Memory B cell (primary cell): ENCODE measurements around the gene CCDC27.
A peak's percentile ranks its signal among the peaks of the same experiment; 100 is the strongest.
"Not testable (repeated sequence)": the region's sequence is repeated elsewhere in the genome, so short reads cannot be mapped to it uniquely, and the experiment has no call there.

Experiments
- ATAC-seq: fragments of 150-1000 bp; cut with Tn5 transposase; 2 replicates; pipeline ENCODE4 v1.10.0; 2021; ENCODE audit warnings: low read depth, mild to moderate bottlenecking, moderate library complexity
- DNase-seq, 2 donors: peaks; one replicate each; pipeline ENCODE4 v3.0.0; 2022; ENCODE audit warnings: low spot score in 2 of 2
- H3K27ac Mint-ChIP-seq: one replicate; pipeline ENCODE4 v1.8.0; 2022; ENCODE audit warnings: mild to moderate bottlenecking, moderate library complexity, mixed read lengths
- H3K27me3 Mint-ChIP-seq: one replicate; pipeline ENCODE4 v1.8.0; 2022; ENCODE audit warnings: mixed read lengths
- H3K36me3 Mint-ChIP-seq: one replicate; pipeline ENCODE4 v1.8.0; 2022; ENCODE audit warnings: mild to moderate bottlenecking, mixed read lengths
- H3K4me1 Mint-ChIP-seq: one replicate; pipeline ENCODE4 v1.8.0; 2022; ENCODE audit warnings: mixed read lengths
- H3K4me3 Mint-ChIP-seq: one replicate; pipeline ENCODE4 v1.8.0; 2022; ENCODE audit warnings: mild to moderate bottlenecking, moderate library complexity, mixed read lengths
- H3K9me3 Mint-ChIP-seq: one replicate; pipeline ENCODE4 v1.8.0; 2022; ENCODE audit warnings: mixed read lengths

CCDC27 gene

DNA sequence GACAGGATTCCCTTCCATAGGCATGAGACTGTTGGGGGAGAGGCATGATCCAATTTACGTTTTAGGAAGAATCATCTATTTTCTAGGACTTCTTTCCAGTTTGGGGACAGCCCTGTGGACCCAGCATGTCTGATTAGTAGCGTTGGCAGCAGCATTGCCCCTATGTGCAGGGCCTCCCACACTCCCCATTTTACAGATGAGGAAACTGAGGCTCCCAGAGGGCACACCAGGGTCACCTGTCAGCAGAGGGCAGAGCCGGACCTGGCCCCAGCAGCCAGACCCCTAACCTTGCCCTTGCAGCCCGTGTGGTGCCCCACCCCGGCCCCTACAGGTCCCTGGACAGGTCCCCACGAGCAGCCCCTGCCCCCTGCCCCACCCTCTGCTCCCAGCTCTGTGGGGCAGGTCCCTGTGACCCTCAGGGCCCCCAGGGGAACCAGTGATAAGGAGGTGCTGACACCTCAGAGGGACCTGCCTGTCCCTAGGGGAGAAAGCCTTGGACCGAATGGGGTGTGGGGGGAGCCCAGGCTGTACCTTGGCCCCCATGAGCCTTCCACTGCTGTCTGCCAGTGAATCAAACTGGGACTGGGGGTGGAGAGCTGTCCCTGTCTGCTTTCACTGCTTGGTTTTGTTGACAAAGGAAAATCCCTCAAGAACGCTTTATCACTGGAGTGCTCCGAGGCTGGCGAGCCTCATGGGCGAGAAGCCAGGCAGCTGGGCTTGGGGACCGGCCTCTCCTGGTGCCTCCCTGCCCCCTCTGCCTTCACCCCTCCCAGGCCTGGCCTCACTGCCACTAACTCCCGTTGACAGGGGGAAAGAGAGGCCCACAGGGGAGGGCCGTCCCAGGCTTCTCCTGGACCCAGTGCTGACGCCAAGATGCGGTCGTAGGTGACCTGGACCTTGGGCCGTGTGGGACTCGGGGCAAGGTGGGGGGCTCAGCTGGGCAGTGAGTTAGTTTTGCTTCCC, 39.4 kb upstream of the CCDC27 start:
- no peak overlapping the region for H3K27ac Mint-ChIP-seq
- DNase-seq (no peak), ATAC-seq (no peak)
- no peaks in the 10 kb centered on the region for H3K36me3 Mint-ChIP-seq
- peaks cover 5% of the 10 kb centered on the region for H3K27me3 Mint-ChIP-seq
- no peak overlapping the region for H3K4me3 Mint-ChIP-seq
- no peaks in the 10 kb centered on the region for H3K4me1 Mint-ChIP-seq
- H3K9me3 Mint-ChIP-seq = no peaks in the 10 kb centered on the region

DNA sequence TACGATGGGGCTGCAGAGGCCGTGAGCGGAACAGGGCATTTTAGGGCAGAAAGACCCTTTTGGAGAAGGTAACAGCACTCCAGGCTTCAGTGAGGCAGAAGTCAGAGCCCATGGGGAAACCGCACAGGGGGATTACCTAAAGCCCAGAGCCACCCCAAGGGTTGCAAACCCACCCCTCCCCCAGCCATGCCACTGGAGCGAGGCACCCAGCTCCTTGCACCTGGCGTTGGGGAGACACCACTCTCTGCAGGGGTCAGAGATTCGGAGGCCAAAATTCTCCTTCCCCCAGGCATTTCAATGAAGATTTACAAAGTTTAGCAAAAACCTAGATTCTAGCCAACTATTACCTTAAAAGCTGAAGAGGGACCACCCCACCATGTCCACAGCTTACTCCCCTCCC, 38.4 kb upstream of the CCDC27 start:
- H3K4me1 Mint-ChIP-seq = no peaks in the 10 kb centered on the region
- H3K9me3 Mint-ChIP-seq = no peaks in the 10 kb centered on the region
- DNase-seq (no peak), ATAC-seq (no peak)
- peaks cover 5% of the 10 kb centered on the region for H3K27me3 Mint-ChIP-seq
- no peak overlapping the region for H3K27ac Mint-ChIP-seq
- no peaks in the 10 kb centered on the region for H3K36me3 Mint-ChIP-seq
- no peak overlapping the region for H3K4me3 Mint-ChIP-seq

DNA sequence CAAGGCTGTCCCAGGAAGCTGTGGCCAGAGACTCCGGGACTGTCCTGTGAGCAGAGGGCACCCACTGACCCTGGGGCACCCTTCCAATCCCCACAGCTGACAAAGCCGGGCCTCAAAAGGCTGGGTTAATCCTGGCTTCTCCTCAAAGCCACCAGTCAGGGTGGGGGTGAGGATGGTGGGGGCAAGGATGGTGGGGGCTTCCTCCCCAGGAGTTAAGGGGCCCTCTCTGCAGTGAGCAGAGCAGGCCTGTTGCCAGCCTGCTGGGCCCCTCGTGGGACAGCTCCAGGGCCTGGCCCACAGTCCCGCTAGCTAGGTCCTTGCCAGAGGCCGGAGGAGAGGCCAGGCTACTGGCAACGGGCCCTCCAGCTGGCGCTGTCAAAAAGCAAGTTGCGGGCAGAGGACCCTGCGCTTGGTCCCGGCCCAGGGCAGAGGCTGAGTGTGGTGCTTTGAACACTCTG, 37.9 kb upstream of the CCDC27 start:
- no peak for ATAC-seq
- Mint-ChIP-seq H3K9me3 (no peaks in the 10 kb centered on the region), H3K36me3 (no peaks in the 10 kb centered on the region), H3K4me1 (peaks cover 1% of the 10 kb centered on the region), H3K27ac (no peak overlapping the region), H3K4me3 (no peak overlapping the region), H3K27me3 (peaks cover 5% of the 10 kb centered on the region)
- no peak for DNase-seq

DNA sequence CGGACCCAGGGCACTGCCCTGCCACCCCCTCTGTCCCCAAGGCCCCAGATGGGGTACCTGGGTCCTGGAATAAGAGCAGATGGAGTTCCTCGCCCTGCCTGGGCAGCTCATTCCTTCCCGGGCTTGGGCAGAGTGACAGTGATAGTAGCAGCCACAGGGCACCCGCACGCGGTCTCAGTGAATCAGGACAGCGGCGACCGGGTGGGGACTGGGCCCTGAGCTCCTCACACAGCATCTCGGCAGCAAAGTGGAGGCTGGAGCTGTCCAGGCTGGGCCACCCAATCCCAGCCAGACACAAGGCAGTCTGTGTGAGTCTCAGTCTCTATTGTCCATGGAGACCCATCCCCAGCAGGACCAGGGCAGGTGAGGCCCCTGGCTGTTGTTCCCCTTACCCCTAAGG, 37.4 kb upstream of the CCDC27 start:
- Mint-ChIP-seq H3K4me1 (peaks cover 2% of the 10 kb centered on the region), H3K9me3 (no peaks in the 10 kb centered on the region)

DNA sequence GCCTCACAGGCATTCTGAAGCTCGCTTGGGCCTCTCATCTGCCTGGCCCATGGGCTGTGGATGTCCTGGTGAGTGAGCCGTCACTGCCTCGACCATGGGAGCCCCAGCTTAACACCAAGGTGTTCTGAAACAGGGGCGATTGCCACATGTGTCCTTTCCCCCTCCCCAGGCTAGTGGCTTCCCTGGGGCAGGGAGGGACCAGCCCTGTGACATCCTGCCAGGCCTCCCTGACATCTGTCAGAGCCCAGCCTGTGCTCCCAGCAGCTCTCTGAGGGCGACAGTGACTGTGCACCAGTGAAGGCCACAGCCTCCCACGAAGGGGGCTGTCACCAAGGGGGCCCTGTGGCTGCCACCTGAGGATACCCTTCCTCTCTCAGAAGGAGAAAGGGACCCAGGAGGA, 35.9 kb upstream of the CCDC27 start:
- DNase-seq = no peak
- H3K4me3 Mint-ChIP-seq = no peak overlapping the region
- ATAC-seq = no peak
- peaks cover 2% of the 10 kb centered on the region for H3K4me1 Mint-ChIP-seq
- H3K9me3 Mint-ChIP-seq = no peaks in the 10 kb centered on the region
- H3K27ac Mint-ChIP-seq = no peak overlapping the region
- peaks cover 12% of the 10 kb centered on the region for H3K27me3 Mint-ChIP-seq
- no peaks in the 10 kb centered on the region for H3K36me3 Mint-ChIP-seq

More for the DNA sequence above, 37.4 kb upstream of the CCDC27 start:
- Mint-ChIP-seq H3K27me3 (peaks cover 7% of the 10 kb centered on the region), H3K27ac (no peak overlapping the region), H3K4me3 (no peak overlapping the region), H3K36me3 (no peaks in the 10 kb centered on the region)
- ATAC-seq (no peak), DNase-seq (no peak)

DNA sequence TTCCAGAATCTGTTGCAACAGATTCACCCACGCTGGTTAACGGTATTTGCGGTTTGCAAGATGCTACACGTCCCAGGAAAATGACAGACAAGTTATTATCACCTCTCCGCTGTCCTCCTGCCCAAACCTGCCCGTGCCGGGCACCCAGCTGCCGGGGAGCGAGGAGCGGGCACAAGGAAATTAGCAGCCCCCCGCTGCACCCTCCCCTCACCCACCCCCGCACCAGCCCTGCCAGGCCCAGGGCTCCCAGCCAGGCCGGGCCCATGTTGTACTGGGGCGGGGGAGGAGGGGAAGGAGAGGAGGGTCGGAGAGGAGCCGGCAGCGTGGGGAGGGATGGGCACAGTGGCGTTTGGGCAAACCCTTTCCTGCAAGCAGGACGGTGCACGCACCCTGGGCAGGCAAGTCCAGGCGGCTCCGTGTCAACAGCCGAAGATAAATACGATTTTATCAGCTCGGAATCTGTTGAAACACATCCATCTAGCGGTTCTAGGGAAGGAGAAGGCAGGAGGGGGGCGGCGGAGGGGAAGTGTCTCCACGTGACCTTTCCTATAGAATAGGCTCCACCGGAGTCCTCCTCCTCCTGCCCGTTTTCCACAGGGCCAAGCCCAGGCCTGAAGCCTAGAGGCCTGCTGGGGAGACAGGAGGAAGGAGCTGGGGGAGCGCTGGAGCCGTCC, 35.1 kb upstream of the CCDC27 start:
- DNase-seq = no peak
- H3K4me3 Mint-ChIP-seq = no peak overlapping the region
- no peak for ATAC-seq
- H3K27me3 Mint-ChIP-seq = peaks cover 11% of the 10 kb centered on the region
- no peaks in the 10 kb centered on the region for H3K9me3 Mint-ChIP-seq
- H3K36me3 Mint-ChIP-seq = no peaks in the 10 kb centered on the region
- peaks cover 2% of the 10 kb centered on the region for H3K4me1 Mint-ChIP-seq
- H3K27ac Mint-ChIP-seq = no peak overlapping the region

DNA sequence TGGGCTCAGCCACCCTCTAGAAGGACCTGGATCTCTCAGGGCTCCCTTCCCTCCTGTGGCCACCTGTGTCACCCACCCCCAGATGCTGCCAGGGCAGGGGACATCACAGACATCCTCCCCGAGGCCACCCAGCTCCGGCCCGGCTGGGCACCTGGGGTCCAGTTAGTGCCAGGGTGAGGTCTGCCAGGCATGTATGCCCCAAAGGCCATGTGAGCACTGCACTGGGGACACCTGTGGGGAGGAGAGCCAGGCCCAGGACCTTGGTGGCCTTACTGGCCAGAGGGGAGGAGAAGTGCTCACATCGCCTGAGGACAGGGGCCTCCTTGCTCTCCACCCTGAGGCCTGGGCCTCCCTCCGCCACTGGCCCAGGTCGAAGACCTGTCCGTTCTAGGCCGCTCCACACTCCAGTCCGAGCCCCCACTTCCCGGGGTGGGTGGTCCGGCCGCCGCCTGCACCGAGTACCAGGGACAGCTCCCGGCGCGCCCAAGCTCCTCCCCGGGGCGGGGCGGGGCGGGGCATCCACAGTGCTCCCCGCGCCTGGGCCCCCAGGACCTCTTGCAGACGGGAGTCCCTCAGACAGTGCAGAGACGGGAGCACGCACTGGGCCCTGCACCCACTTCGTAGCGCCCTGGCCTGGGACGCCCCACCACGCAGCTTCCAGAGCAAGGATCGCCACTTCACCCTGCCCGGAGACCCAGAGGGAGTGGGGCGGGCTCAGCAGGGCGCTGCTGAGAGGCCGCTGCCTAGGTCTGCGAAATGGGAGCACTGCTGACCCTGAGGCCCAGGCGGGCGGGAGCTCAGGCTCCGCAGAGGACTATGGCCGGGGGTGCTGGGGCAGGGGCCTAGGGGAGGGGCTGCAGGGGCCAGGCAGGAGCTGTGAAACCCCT, 34.3 kb upstream of the CCDC27 start:
- peaks cover 2% of the 10 kb centered on the region for H3K4me1 Mint-ChIP-seq
- ATAC-seq (peak; percentile 76), DNase-seq (peak in 1 of 2 donors; percentile 46)
- H3K36me3 Mint-ChIP-seq = no peaks in the 10 kb centered on the region
- no peaks in the 10 kb centered on the region for H3K9me3 Mint-ChIP-seq
- no peak overlapping the region for H3K4me3 Mint-ChIP-seq
- no peak overlapping the region for H3K27ac Mint-ChIP-seq
- peaks cover 11% of the 10 kb centered on the region for H3K27me3 Mint-ChIP-seq

DNA sequence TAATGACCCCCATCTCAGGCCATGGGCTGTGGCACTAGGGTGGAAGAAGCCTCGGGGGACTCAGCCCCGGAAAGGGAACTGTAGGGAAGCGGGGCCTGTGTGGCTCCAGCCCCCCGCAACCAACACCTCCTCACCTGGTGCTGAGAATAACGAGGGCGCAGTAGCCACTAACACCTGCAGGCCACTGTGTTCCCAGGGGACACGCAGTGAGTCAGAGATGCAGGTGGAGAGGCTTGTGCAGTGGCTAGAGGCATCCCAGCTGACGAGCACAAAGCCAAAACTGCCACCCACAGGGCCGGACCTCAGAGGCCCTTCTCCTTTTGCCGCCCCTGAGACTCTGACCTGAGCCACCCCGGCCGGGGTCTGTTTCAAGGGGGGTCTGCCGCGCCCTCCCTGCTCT, 33.5 kb upstream of the CCDC27 start:
- Mint-ChIP-seq H3K4me3 (no peak overlapping the region), H3K36me3 (no peaks in the 10 kb centered on the region)
- peak; percentile 21 for ATAC-seq

DNA sequence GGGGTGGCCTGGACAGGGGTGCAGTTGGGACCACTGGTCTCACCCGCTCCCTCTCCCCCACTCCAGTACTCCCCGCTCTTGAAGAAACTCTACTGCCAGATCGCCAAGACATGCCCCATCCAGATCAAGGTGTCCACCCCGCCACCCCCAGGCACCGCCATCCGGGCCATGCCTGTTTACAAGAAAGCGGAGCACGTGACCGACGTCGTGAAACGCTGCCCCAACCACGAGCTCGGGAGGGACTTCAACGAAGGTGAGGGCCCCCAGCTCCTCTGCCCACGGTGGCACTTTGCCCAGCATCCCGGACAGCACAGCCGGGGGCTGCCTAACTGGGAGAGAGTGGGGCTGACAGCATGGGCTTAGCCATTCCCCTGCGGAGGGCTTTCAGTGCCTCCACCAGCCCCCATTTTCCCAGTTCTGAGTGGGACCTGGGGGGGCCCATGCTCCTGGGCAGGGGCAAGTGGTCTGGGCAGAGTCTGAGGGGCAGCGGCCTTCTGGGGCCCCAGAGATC, 30.2 kb upstream of the CCDC27 start:
- H3K9me3 Mint-ChIP-seq = no peaks in the 10 kb centered on the region
- no peak overlapping the region for H3K4me3 Mint-ChIP-seq
- ATAC-seq (no peak), DNase-seq (no peak)
- peaks cover 21% of the 10 kb centered on the region for H3K27me3 Mint-ChIP-seq
- H3K36me3 Mint-ChIP-seq = peaks cover 2% of the 10 kb centered on the region
- no peak overlapping the region for H3K27ac Mint-ChIP-seq
- H3K4me1 Mint-ChIP-seq = peaks cover 11% of the 10 kb centered on the region

More for the DNA sequence above, 33.5 kb upstream of the CCDC27 start:
- Mint-ChIP-seq H3K27me3 (peaks cover 11% of the 10 kb centered on the region), H3K9me3 (no peaks in the 10 kb centered on the region), H3K27ac (no peak overlapping the region), H3K4me1 (peaks cover 2% of the 10 kb centered on the region)
- DNase-seq = no peak

DNA sequence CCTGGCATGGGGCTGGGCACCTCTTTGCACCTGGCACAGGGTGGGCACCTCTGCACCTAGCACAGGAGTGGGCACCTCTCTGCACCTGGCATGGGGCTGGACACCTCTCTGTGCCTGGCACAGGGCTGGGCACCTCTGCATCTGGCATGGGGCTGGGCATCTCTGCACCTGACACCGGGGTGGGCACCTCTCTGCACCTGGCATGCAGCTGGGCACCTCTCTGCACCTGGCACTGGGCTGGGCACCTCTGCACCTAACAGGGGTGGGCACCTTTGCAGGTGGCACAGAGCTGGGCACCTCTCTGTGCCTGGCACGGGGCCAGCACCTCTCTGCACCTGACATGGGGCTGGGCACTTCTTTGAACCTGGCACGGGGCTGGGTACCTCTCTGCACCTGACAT, 29.4 kb upstream of the CCDC27 start:
- H3K27ac Mint-ChIP-seq = no peak overlapping the region
- H3K36me3 Mint-ChIP-seq = peaks cover 2% of the 10 kb centered on the region
- H3K4me3 Mint-ChIP-seq = no peak overlapping the region
- no peaks in the 10 kb centered on the region for H3K9me3 Mint-ChIP-seq
- H3K4me1 Mint-ChIP-seq = peaks cover 11% of the 10 kb centered on the region
- no peak for ATAC-seq
- DNase-seq = no peak
- peaks cover 21% of the 10 kb centered on the region for H3K27me3 Mint-ChIP-seq

DNA sequence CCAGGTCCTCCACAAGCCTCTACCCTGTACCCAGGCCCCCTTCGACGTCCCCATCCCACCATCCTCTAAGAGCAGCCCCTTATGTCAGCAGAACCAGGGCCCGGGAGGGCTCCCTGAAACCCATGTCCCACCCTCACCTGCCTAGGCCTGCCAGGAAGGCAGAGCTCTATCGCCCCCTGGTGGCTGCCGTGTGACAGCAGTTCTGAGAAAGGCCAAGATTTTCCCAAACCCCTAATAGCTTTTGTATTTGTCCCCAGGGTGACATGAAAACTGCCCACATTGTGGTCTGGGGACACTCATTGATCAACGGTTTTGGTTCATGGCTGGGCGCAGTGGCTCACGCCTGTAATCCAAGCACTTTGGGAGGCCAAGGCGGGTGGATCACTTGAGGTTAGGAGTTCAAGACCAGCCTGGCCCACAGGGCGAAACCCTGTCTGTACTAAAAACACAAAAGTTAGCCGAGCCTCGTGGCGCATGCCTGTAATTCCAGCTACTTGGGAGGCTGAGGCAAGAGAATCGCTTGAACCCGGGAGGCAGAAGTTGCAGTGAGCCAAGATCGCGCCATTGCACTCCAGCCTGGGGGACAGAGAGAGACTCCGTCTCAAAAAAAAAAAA, 27.7 kb upstream of the CCDC27 start:
- not testable (repeated sequence) for H3K9me3 Mint-ChIP-seq

DNA sequence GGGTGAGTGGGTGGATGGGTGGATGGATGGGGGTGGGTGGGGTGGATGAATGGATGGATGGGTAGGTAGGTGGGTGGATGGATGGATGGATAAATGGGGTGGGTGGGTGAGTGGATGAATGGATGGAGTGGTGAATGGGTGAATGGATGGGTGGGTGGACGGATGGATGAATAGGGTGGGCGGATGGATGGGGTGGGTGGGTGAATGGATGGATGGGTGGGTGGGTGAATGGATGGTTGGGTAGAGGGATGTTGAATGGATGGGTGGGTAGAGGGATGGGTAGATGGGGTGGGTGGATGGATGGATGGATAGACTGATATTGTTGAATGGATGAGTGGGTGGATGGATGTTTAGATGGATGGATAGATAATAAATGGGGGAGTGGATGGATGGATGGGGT, 26.9 kb upstream of the CCDC27 start:
- Mint-ChIP-seq H3K4me3 (no peak overlapping the region), H3K4me1 (peaks cover 9% of the 10 kb centered on the region)
- ATAC-seq = no peak

More for the DNA sequence above, 27.7 kb upstream of the CCDC27 start:
- H3K27me3 Mint-ChIP-seq = peaks cover 24% of the 10 kb centered on the region
- not testable (repeated sequence) for H3K4me1 Mint-ChIP-seq, H3K27ac Mint-ChIP-seq, H3K36me3 Mint-ChIP-seq, H3K4me3 Mint-ChIP-seq
- peak; percentile 80 for ATAC-seq
- peak; percentile 80 to 88 for DNase-seq

More for the DNA sequence above, 26.9 kb upstream of the CCDC27 start:
- H3K27me3 Mint-ChIP-seq = peaks cover 21% of the 10 kb centered on the region
- no peaks in the 10 kb centered on the region for H3K9me3 Mint-ChIP-seq
- H3K27ac Mint-ChIP-seq = no peak overlapping the region
- DNase-seq = no peak
- peaks cover 2% of the 10 kb centered on the region for H3K36me3 Mint-ChIP-seq
